ENCODE data around the gene CYP26B1.
"Not testable (repeated sequence)": the region's sequence is repeated elsewhere in the genome, so short reads cannot be mapped to it uniquely, and the experiment has no call there.

CYP26B1 gene

DNA sequence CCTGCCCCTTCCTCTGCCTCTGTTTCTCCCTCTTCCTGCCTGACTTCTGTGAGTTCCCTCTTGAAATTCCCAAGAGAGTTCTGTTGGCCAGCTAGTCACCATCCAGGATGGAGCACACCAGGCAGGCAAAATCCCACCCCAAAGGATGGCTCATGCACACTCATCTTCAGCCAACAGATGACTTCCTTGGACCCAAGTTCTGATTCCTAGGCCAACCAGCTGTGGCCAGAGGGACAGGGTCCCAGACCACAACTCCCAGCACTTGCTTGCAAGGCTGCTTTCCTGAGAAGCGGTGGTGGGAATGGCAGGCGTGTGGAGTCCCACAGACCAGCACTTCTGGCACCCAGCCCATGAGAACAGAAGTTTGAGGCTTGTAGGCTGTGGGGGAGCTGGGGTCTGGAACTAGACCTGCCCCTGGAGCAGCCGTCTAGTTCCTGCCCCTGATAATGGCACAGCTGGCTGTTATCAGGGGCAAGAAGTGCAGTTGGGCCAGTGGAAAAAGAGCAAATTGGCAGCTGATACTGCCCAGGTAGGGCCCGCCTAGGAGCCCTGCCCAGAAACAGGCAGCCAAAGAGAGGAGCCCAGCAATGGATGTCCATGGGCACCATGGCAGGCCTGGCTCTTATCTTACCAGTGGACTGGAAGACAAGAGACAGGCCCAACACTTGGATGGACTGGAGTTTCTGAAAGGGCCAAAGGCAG lies 56.7 kb downstream of the CYP26B1 start:
- H3K4me3 ChIP-seq (replicated peaks; ENCODE audit: low read depth, low read length): no peak overlapping the region
- TF ChIP-seq, protein P1, sequence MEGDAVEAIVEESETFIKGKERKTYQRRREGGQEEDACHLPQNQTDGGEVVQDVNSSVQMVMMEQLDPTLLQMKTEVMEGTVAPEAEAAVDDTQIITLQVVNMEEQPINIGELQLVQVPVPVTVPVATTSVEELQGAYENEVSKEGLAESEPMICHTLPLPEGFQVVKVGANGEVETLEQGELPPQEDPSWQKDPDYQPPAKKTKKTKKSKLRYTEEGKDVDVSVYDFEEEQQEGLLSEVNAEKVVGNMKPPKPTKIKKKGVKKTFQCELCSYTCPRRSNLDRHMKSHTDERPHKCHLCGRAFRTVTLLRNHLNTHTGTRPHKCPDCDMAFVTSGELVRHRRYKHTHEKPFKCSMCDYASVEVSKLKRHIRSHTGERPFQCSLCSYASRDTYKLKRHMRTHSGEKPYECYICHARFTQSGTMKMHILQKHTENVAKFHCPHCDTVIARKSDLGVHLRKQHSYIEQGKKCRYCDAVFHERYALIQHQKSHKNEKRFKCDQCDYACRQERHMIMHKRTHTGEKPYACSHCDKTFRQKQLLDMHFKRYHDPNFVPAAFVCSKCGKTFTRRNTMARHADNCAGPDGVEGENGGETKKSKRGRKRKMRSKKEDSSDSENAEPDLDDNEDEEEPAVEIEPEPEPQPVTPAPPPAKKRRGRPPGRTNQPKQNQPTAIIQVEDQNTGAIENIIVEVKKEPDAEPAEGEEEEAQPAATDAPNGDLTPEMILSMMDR (IDR thresholded peaks at IDR 0.05; ENCODE audit: low read length, missing control alignments): no peak
- DNase-seq (ENCODE audit: low read depth): no peak

DNA sequence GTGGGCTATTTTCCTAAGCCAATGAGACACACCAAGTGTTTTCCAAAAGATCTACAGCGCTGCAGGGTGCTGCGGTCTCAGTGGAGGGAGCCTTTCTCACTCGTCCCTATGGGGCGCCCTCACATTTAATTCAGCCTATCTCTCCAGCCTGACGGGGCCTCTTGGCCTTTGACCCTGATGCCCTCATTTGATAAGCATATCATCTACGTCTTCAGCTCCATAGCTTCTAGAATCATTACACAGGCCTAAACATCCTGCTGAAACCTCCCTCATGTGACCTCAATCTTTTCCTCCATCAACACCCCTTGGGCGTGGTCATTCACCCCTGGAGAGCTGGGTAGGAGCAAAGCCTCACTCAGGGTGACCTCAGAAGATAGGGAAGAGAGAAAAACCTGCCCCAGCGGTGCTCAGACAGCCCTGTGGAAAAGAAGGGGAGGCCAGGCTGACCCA lies 57.4 kb downstream of the CYP26B1 start:
- TF ChIP-seq, protein P1 (IDR thresholded peaks at IDR 0.05; ENCODE audit: low read length, missing control alignments): no peak
- H3K4me3 ChIP-seq (replicated peaks; ENCODE audit: low read depth, low read length): no peak overlapping the region
- DNase-seq (ENCODE audit: low read depth): no peak

DNA sequence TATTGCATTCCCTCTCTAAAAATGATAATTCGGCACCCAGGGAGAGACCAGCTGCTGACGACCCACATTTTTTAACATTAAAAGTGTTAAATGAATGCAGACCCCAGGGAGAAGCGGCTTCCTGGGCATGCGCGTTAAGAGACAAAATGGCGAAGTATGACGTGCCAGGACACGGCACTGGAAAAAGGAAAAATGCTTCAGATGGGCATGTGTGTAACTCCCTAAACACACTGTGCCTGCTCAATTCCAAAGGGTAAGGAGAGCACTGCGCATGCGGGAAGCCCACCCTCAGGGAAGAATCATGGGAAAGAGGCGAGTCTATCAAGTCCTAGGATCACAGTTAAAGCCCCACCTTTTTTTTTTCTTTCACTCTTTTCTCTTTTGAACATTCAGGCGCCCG lies 58.1 kb downstream of the CYP26B1 start:
- no peak for DNase-seq (ENCODE audit: low read depth)
- TF ChIP-seq, protein P1 (IDR thresholded peaks at IDR 0.05; ENCODE audit: low read length, missing control alignments): no peak
- no peak overlapping the region for H3K4me3 ChIP-seq (replicated peaks; ENCODE audit: low read depth, low read length)

DNA sequence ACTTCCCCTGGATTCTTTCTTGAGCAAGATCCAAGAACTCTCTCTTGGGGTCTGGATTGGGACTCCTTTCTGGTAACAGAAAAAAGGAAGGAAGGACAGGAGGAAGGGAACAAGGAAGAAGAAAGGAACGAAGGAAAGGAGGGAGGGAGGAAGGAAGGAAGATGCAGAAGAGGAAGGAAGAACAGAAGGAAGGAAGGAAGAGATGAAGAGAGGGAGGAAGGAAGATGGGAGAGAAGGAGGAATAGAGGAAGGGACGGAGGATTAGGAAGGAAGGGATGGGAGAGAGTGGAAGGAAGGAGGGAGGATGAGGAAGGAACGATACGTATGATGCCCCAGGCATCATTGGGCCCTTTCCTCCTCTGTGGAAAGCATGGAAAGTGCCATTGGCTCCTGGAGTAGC lies 58.6 kb downstream of the CYP26B1 start:
- no peak overlapping the region for H3K4me3 ChIP-seq (replicated peaks; ENCODE audit: low read depth, low read length)
- DNase-seq (ENCODE audit: low read depth): no peak
- TF ChIP-seq, protein P1 (IDR thresholded peaks at IDR 0.05; ENCODE audit: low read length, missing control alignments): no peak

DNA sequence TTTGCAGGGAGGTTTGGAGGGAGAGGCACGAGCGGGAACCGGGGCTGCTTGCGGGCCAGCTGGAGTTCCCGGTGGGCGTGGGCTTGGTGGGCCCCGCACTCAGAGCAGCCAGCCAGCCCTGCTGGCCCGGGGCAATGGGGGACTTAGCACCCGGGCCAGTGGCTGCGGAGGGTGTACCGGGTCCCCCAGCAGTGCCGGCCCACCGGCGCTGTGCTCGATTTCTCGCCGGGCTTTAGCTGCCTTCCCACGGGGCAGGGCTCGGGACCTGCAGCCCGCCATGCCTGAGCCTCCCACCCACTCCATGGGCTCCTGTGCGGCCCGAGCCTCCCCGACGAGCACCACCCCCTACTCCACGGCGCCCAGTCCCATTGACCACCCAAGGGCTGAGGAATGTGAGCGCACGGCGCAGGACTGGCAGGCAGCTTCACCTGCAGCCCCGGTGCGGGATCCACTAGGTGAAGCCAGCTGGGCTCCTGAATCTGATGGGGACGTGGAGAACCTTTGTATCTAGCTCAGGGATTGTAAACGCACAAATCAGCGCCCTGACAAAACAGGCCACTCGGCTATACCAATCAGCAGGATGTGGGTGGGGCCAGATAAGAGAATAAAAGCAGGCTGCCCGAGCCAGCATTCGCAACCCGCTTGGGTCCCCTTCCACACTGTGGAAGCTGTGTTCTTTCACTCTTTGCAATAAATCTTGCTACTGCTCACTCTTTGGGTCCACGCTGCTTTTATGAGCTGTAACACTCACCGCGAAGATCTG lies 60.6 kb downstream of the CYP26B1 start:
- not testable (repeated sequence) for H3K4me3 ChIP-seq (replicated peaks; ENCODE audit: low read depth, low read length); DNase-seq (ENCODE audit: low read depth)

DNA sequence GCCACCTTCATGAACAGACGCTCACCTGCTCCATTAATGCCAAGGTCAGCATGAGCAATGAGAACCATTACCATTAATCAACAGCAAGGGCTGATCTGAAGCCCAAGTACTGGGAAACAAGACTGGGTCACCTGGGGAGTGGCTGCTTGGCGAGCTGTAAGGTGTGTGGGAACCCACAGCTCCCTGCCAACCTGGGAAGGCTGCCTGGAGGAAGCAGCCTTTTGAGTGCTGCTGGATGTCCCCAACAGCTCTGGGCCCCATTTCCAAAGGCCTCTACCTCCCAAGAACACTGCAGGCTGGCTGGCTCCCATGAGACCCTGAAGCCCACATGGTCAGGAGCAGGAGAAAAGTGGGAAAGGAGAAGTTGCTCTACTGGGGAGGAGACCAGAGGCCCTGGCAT lies 62.1 kb downstream of the CYP26B1 start:
- H3K4me3 ChIP-seq (replicated peaks; ENCODE audit: low read depth, low read length): no peak overlapping the region
- DNase-seq (ENCODE audit: low read depth): no peak
- TF ChIP-seq, protein P1 (IDR thresholded peaks at IDR 0.05; ENCODE audit: low read length, missing control alignments): no peak

DNA sequence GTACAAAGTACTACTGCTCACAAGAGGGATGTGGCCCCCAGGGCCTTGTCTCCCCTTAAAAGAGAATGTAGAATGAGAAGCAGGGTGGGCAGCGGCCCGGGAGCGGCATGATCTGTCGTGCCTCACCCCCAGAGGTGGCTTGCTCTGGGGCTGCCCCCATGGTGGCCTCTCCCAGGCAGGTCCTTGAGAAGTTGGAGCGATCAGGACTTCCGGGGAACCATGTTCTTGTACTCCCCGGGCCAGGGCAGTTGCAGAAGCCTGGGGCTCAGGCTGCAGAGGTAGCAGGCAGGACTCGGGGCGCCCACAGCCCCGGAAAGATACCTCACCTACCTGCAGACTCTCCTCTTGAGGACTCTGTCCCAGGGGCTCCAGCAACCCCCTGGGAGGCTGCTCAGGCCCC lies 62.6 kb downstream of the CYP26B1 start:
- TF ChIP-seq, protein P1 (IDR thresholded peaks at IDR 0.05; ENCODE audit: low read length, missing control alignments): no peak
- DNase-seq (ENCODE audit: low read depth): no peak
- no peak overlapping the region for H3K4me3 ChIP-seq (replicated peaks; ENCODE audit: low read depth, low read length)
